ENCODE data around the gene NTPCR. TPM values are rescaled to one million over a fixed set of nuclear protein-coding genes. Genes with fewer than 3 reads are reported as not detected.
"Not testable (repeated sequence)": the region's sequence is repeated elsewhere in the genome, so short reads cannot be mapped to it uniquely, and the experiment has no call there.

The NTPCR gene
- total RNA-seq, 1 donor from 2014 or later, result 9.4 TPM

DNA sequence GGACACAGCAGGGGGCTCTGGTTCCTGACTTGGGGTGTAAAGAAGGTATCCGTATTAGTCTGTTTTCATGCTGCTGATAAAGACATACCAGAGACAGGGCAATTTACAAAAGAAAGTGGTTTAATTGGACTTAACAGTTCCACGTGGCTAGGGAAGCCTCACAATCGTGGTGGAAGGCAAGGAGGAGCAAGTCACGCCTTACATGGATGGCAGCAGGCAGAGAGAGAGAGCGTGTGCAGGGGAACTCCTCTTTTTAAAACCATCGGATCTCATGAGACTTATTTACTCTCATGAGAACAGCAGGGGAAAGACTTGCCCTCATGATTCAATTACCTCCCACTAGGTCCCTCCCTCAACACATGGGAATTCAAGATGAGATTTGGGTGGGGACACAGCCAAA, 23.2 kb upstream of the NTPCR start:
- DNase-seq (ENCODE audit: low read depth in 2 of 2), result not testable (repeated sequence)

GRCh38 chr1:232927830-232928505, 22.4 kb upstream of the NTPCR start:
- no peak for DNase-seq (ENCODE audit: low read depth in 2 of 2)

DNA sequence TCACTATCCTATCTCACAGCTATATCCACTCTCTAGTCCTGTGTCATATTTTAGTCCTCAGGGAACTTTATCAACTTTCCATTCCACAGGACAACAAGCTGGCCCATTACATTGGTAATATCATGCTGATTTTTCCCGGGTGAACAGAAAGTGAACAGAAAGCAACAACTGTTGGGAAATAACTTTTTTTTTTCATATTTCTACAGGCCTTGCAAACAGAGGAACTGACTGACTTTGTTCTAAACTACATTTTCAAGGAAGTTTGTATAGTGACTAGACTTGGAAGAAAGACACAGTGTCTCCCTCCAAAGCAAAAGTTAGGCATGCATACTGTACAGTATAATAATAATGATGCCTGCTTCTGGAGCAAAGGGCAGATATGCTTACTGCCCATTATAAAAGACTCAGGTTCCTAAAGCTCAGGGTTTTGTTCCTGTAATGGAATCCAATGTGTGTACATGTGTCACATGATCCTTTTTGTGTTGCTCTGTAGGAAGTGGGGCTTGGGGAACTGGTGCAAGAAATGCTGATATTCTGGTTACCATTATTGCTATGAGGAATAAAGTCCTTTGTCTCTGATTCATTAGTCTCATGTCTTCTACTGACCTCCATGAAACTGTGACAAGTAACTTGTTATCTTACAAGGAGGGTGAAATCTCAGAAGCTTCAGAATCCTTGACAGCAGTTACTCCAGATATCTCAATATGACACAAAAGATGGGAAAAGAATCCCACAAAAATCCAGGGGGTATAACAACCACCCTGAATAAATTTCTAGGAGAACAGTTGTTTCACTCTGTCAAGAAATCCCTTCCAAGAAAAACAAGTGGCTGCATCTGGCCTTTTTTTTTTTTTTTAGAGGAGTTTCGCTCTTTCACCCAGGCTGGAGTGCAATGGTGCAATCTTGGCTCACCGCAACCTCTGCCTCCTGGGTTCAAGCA, 17.7 kb upstream of the NTPCR start:
- no peak for DNase-seq (ENCODE audit: low read depth in 2 of 2)

DNA sequence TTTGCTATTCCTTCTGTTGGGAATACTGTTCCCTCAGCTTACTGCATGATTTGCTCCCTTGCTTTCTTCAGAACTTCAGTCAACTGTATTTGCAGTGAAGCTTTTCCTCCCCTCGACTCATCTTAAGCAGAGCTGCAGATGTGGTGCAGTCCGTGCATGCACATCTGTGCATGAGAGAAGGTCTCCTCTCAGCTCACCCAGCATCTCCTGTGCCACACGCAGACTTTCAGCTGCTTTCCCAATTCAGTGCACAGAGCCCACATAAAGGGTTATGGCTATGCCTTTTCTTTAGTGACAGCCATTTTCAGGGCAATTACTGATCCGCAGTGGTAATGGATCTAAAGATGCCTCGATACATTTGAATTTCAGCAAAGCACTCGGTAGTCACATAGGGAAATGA, 13.5 kb upstream of the NTPCR start:
- DNase-seq (ENCODE audit: low read depth in 2 of 2), result no peak

DNA sequence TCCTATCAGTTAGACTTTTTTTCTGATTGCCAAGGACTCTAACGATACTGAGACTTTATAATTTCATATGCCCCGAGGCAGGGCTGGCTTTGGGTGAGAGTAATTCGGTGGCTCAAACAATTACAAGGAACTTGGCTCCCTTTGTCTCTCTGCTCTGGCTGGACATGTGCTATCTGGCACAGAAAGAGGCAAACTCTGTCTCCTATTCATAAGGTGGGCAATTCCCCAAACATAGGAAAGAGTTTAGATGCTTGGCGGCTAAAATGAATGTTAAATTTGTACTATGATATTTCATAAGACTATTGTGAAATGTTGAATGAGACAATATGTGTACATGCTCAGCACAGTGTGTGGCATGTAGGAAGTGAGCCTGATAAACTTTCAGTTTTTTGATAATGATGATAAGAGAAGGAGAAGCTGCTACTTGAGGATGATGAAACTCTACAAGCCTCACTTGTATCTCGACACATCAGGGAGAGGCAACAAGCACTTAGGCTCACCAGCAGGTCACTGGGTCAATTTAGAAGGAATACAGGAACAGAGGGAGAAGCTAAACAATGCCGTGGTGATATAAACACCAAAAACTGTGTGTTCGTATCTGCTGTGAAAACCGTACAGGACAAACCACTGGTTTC, 12.6 kb upstream of the NTPCR start:
- no peak for DNase-seq (ENCODE audit: low read depth in 2 of 2)

DNA sequence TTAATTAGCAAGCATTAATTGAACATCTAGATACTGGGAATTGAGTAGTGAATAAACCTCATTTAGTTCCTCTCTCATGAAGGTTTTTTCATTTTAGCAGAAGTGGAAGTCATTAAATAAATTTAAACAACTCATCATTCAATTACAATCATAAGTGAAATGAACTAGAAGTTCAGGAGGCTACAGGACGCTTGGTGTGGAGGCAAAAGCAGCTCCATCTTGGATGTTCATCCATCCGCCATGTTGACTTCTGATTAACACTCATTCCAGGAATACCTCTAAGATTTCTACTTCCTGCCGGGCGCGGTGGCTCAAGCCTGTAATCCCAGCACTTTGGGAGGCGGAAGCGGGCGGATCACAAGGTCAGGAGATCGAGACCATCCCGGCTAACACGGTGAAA, 11.5 kb upstream of the NTPCR start:
- no peak for DNase-seq (ENCODE audit: low read depth in 2 of 2)

GRCh38 chr1:232939748-232940147, 10.7 kb upstream of the NTPCR start:
- DNase-seq (ENCODE audit: low read depth in 2 of 2), result no peak

- no peak for DNase-seq (ENCODE audit: low read depth in 2 of 2)
Observed at GRCh38 chr1:232940262-232940661, 10.1 kb upstream of the NTPCR start.

DNA sequence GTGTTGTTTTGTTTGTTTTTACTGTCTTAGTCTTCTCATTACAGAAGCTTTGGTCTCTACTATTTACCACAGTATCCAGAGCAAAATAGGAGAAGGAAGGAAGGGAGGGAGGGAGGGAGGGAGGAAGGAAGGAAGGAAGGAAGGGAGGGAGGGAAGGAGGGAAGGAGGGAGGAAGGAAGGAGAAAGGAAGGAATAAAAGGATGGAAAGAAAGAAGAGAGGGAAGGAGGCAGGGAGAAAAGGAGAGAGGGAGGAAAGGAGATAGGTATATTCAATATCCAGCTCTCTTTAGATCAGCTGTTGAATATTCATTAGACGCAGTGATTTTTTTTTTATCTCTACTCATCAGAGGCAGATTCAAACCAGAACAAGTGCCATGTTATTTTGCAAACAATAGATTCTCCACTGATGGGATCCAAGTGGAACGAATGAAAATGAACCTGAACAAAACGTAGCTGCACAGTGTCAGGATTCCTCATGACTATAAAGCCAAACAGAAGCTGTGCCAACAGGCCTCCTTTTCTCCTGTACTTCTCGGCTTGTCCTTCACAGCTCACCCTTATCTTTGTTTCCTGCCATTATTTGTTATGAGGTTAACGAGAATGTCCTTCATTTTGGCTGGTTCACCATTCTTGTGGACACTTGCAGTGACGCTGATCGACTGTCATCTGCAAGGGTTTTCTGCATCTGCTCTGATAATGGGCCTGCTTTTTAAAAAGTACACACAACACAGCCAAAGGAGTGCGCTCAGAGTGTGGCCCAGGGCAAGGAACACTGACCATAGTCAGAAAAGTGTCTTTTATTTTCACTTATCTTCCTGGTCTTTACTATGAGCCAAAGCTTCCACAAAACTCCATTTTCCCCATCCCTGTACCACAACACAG, 7.8 kb upstream of the NTPCR start:
- DNase-seq (ENCODE audit: low read depth in 2 of 2), result no peak

GRCh38 chr1:232943679-232944252, 6.6 kb upstream of the NTPCR start:
- peak in 1 of 2 donors; percentile 34 for DNase-seq (ENCODE audit: low read depth in 2 of 2)

GRCh38 chr1:232944347-232944746, 6.1 kb upstream of the NTPCR start:
- DNase-seq (ENCODE audit: low read depth in 2 of 2), result no peak

GRCh38 chr1:232949636-232950196, 695 bp upstream of the NTPCR start:
- DNase-seq (ENCODE audit: low read depth in 2 of 2), result no peak

DNA sequence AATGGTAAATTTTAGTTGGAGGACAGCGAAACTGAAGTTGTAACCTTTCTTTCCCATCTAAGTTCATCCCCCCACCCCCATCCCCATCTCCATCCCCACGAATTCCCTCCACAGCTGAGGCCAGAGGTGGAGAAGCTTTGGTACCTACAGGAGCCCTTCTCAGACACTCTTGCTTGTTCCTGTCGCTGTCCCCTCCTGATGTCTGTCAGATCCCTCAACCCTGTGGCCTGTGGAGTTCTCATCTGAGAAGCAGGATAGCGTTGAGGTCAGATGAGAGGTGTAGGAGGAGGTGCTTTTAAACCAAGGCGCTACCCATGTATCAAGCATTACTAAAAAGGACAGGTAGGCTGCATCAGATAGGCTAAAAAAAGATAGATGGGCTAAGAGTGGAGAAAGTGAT, 769 bp downstream of the NTPCR start:
- peak in 1 of 2 donors; percentile 22 for DNase-seq (ENCODE audit: low read depth in 2 of 2)

DNA sequence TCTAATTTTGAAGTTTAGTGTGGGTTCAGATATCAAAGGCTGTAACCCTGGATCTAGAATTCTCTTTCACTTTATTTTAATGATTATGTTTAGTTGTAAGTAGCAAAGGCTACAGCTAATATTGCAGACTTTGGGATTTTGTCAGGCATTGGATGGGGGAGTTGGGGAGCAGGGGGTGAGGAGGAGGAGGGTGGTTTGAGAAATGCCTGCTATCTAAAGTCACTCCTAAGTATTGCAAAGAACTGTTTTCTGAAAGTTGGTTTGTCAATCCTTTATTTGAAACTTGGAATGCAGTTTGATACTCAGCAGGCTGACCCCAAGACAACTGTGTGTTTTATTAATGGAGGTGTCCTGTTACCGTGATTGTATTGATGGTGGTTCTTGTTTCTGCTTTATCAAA, 1.2 kb downstream of the NTPCR start:
- DNase-seq (ENCODE audit: low read depth in 2 of 2), result no peak

- peak in 1 of 2 donors; percentile 45 for DNase-seq (ENCODE audit: low read depth in 2 of 2)
Observed at GRCh38 chr1:232952514-232953499, 2.4 kb downstream of the NTPCR start.

DNA sequence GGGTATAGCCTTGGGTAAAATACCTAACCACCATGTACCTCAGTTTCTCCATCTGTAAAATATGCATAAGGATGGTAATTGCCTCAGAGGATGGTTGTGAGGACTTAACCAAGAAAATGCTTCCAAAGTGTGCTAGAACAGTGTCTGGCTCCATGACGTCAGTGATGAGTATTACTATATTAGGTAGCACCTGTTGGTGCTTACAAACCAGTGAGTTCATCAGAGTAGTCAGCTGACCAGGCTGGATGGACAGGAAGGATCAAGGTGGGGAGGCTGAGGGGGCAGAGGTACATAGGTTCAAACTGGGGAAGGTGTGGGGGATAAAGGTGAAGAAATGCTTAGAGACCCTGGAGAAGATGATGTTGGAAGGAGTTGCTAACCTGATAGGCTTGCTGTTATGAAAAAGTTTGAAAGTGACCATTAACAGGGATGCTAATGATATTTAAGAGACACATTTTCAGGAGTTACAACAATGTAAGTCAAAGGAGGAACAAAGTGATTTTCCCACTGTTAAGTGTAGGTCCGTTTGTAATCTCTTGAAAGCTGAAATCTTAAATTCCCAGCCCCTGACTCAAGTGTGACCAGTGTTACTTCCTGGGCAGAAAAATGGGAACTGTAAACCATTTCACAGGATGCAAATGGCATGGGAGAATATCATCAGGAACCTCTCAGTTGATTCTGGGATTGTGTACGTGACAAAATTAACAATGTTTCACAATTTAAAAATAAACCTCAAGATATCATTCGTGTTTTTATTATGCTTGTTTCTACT, 4.4 kb downstream of the NTPCR start:
- no peak for DNase-seq (ENCODE audit: low read depth in 2 of 2)

DNA sequence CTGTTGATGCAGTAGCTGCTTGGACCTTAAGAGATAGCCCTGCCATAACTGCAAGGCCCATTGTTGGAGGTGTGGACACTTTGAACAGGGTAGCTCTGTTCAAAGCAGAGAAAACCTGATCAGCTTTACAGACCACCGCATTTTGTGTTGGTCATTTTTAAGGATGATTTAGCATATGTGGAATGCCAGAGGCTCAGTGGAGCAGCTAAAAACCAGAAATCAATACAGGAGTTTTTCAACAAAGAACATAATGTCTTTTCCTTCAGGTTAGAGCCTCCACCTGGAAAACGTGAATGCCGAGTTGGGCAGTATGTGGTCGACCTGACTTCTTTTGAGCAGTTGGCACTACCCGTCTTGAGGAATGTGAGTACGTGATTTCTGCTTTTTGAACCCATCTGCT, 5.7 kb downstream of the NTPCR start:
- DNase-seq (ENCODE audit: low read depth in 2 of 2), result no peak

DNA sequence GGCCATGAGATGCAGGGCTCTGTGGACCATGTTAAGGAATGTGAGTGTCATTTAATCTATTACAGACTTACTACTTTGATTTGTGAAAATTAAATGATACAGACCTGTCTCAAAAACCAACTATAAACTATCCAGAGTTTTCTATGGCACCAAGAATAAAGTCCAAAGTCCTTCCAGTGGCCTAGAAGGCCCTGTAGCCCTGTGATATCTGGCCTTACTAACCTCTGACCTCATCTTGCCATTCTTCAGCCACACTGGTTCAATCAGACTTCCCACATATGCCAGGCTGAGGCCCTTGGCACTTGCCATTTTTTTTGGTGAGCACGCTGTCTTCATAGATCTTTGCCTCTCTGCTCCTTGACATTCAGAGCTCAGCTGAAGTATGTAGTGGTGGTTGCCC, 7.7 kb downstream of the NTPCR start:
- no peak for DNase-seq (ENCODE audit: low read depth in 2 of 2)

All from dermis microvascular lymphatic vessel endothelial cell (primary cell).